ENCODE results near the gene C9orf50.

GRCh38 chr9:129567329-129567728, 53.6 kb downstream of the C9orf50 start:
- TF ChIP-seq CTCF (IDR thresholded peaks at IDR 0.05) (no peak), ZFX (IDR thresholded peaks at IDR 0.05; ENCODE audit: borderline replicate concordance) (no peak)

Data from 22Rv1 (cell line).